ENCODE data around the gene DNAJC13. TPM values are rescaled to one million over a fixed set of nuclear protein-coding genes. Genes with fewer than 3 reads are reported as not detected.

DNAJC13 gene
- polyA plus RNA-seq, 3 donors, result 18.7 to 32.3 (median 20.8) TPM

- Histone ChIP-seq H3K9ac (ENCODE audit: insufficient read depth, low read length, poor library complexity, severe bottlenecking) (no peak overlapping the region), H3K27me3 (ENCODE audit: control insufficient read depth in 2 of 2, insufficient read depth in 2 of 2, low read length in 2 of 2) (no peaks in the 10 kb centered on the region), H2AFZ (ENCODE audit: insufficient read depth, low read depth, low read length, poor library complexity, severe bottlenecking) (no peak overlapping the region), H3K4me1 (ENCODE audit: control insufficient read depth in 1 of 2, insufficient read depth in 2 of 2, low read length in 2 of 2) (peaks cover 23 to 39% of the 10 kb centered on the region in 2 donors), H3K4me2 (replicated peaks; ENCODE audit: extremely low read depth, low read length, poor library complexity, severe bottlenecking) (no peak overlapping the region), H3K9me3 (replicated peaks in 1 of 2; ENCODE audit: control insufficient read depth in 1 of 2, insufficient read depth in 1 of 2, low read length in 2 of 2) (no peaks in the 10 kb centered on the region), H4K20me1 (ENCODE audit: insufficient read depth, low read length) (peaks cover 9% of the 10 kb centered on the region), H3K36me3 (replicated peaks in 1 of 2; ENCODE audit: control insufficient read depth in 1 of 2, insufficient read depth in 2 of 2, low read length in 2 of 2) (peaks cover 86 to 96% of the 10 kb centered on the region in 2 donors), H3K79me2 (ENCODE audit: insufficient read depth, low read length) (peaks cover 2% of the 10 kb centered on the region), H3K4me3 (replicated peaks in 1 of 3; ENCODE audit: low read depth in 2 of 3, low read length in 3 of 3) (no peak overlapping the region), H3K27ac (ENCODE audit: low read depth in 1 of 2, low read length in 2 of 2) (peak overlapping the region in 1 of 2 donors; percentile 75)
- DNase-seq, result no peak
- Mint-ChIP-seq H3K9me3 (no peaks in the 10 kb centered on the region), H3K27me3 (ENCODE audit: low read depth in 3 of 3) (no peaks in the 10 kb centered on the region), H3K4me1 (peaks cover 31% of the 10 kb centered on the region), H3K27ac (peak overlapping the region; percentile 7 to 85 (median 83)), H3K36me3 (peaks cover 70 to 73% of the 10 kb centered on the region in 2 donors), H3K4me3 (no peak overlapping the region)
- WGBS (ENCODE audit: insufficient coverage), result no CpG with 5 or more reads among the region's 3 CpGs
- TF ChIP-seq CTCF (IDR thresholded peaks at IDR 0.05), result no peak
- intact Hi-C loops (cut with micrococcal nuclease), result no loop called here
Observed at GRCh38 chr3:132459551-132459950, 42.2 kb downstream of the DNAJC13 start.

DNA sequence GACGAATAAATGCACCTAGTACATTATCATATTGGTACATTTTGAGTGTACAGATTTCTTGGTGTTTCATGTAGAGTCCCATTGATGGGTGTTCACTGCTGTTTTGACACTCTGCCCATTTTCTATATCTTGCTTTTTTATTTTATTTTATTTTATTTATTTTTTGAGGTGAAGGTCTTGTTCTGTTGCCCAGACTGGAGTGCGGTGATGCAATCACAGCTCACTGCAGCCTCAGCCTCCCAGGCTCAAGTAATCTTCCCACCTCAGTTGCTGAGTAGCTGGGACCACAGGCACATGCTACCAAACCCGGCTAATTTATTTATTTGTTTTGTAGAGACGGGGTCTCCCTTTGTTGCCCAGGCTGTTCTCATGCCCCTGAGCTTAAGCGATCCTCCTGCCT, 44.2 kb downstream of the DNAJC13 start:
- intact Hi-C loops (cut with micrococcal nuclease), result loop anchor here in 1 of 2 donors (10.0 kb wide), 1 partner anchor 97 kb away; no protein-coding TSS in a partner anchor
- Histone ChIP-seq H3K79me2 (ENCODE audit: insufficient read depth, low read length) (peaks cover 2% of the 10 kb centered on the region), H3K27ac (ENCODE audit: low read depth in 1 of 2, low read length in 2 of 2) (no peak overlapping the region), H4K20me1 (ENCODE audit: insufficient read depth, low read length) (peaks cover 9% of the 10 kb centered on the region), H3K4me3 (replicated peaks in 1 of 3; ENCODE audit: low read depth in 2 of 3, low read length in 3 of 3) (no peak overlapping the region), H3K4me2 (replicated peaks; ENCODE audit: extremely low read depth, low read length, poor library complexity, severe bottlenecking) (no peak overlapping the region), H3K36me3 (replicated peaks in 1 of 2; ENCODE audit: control insufficient read depth in 1 of 2, insufficient read depth in 2 of 2, low read length in 2 of 2) (peaks cover 88 to 95% of the 10 kb centered on the region in 2 donors), H3K27me3 (ENCODE audit: control insufficient read depth in 2 of 2, insufficient read depth in 2 of 2, low read length in 2 of 2) (no peaks in the 10 kb centered on the region), H2AFZ (ENCODE audit: insufficient read depth, low read depth, low read length, poor library complexity, severe bottlenecking) (no peak overlapping the region), H3K9ac (ENCODE audit: insufficient read depth, low read length, poor library complexity, severe bottlenecking) (no peak overlapping the region), H3K4me1 (ENCODE audit: control insufficient read depth in 1 of 2, insufficient read depth in 2 of 2, low read length in 2 of 2) (peaks cover 16 to 31% of the 10 kb centered on the region in 2 donors), H3K9me3 (replicated peaks in 1 of 2; ENCODE audit: control insufficient read depth in 1 of 2, insufficient read depth in 1 of 2, low read length in 2 of 2) (no peaks in the 10 kb centered on the region)
- no peak for TF ChIP-seq CTCF (IDR thresholded peaks at IDR 0.05)
- H3K4me3 Mint-ChIP-seq, result no peak overlapping the region
- H3K4me1 Mint-ChIP-seq, result peaks cover 25% of the 10 kb centered on the region
- H3K27ac Mint-ChIP-seq, result no peak overlapping the region
- no peak for DNase-seq
- H3K36me3 Mint-ChIP-seq, result peaks cover 70 to 73% of the 10 kb centered on the region in 2 donors
- no peaks in the 10 kb centered on the region for H3K27me3 Mint-ChIP-seq (ENCODE audit: low read depth in 3 of 3)
- no peaks in the 10 kb centered on the region for H3K9me3 Mint-ChIP-seq
- WGBS (ENCODE audit: insufficient coverage), result no CpG with 5 or more reads among the region's 5 CpGs
